ENCODE data around the gene LTF. TPM values are rescaled to one million over a fixed set of nuclear protein-coding genes. Genes with fewer than 3 reads are reported as not detected.

LTF gene
- total and polyA plus RNA-seq, 2 of the 13 experiments (the other 11 are each of a cell fraction or from before 2014, with no cell fraction given), result not detected

DNA sequence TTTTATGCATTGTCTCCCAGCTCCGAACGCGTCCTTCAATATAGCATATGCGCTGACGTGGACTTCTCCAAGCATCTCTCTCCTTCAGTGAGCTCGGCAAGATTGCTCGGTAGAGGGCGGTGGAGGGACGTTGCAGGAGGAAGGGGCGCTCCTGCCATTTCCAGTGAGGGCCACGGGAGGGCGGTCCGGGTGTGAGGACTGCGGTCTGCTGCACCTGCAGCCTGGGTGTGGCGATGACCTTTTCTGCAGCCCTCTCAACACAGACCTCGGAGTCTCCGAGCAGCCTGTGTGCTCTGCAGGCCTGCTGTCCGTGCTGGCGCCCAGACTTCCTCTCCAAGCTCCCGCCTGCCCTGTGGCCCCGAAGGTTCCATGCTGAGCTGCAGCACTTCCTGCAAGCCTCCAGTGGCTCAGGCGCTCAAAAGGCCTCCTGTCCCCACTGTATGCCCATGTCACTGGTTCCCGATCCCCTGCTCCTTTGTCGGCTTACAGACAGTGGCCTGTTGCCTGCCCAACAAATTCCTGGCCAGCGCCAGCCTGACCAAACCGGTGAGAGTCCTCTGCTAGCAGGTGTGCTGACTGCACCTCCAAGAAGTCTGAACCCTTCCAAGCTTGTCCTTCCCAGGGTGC lies 24.1 kb upstream of the LTF start (continued):
- TF ChIP-seq, protein P1, sequence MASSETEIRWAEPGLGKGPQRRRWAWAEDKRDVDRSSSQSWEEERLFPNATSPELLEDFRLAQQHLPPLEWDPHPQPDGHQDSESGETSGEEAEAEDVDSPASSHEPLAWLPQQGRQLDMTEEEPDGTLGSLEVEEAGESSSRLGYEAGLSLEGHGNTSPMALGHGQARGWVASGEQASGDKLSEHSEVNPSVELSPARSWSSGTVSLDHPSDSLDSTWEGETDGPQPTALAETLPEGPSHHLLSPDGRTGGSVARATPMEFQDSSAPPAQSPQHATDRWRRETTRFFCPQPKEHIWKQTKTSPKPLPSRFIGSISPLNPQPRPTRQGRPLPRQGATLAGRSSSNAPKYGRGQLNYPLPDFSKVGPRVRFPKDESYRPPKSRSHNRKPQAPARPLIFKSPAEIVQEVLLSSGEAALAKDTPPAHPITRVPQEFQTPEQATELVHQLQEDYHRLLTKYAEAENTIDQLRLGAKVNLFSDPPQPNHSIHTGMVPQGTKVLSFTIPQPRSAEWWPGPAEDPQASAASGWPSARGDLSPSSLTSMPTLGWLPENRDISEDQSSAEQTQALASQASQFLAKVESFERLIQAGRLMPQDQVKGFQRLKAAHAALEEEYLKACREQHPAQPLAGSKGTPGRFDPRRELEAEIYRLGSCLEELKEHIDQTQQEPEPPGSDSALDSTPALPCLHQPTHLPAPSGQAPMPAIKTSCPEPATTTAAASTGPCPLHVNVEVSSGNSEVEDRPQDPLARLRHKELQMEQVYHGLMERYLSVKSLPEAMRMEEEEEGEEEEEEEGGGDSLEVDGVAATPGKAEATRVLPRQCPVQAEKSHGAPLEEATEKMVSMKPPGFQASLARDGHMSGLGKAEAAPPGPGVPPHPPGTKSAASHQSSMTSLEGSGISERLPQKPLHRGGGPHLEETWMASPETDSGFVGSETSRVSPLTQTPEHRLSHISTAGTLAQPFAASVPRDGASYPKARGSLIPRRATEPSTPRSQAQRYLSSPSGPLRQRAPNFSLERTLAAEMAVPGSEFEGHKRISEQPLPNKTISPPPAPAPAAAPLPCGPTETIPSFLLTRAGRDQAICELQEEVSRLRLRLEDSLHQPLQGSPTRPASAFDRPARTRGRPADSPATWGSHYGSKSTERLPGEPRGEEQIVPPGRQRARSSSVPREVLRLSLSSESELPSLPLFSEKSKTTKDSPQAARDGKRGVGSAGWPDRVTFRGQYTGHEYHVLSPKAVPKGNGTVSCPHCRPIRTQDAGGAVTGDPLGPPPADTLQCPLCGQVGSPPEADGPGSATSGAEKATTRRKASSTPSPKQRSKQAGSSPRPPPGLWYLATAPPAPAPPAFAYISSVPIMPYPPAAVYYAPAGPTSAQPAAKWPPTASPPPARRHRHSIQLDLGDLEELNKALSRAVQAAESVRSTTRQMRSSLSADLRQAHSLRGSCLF (CRISPR knock-in tag; IDR thresholded peaks at IDR 0.05; ENCODE audit: borderline replicate concordance), result no peak
- TF ChIP-seq ZSCAN22 (CRISPR knock-in tag; IDR thresholded peaks at IDR 0.05) (no peak), SP5 (CRISPR knock-in tag; IDR thresholded peaks at IDR 0.05; ENCODE audit: borderline replicate concordance, low read depth) (no peak), NFE2 (CRISPR knock-in tag; IDR thresholded peaks at IDR 0.05) (no peak), ZNF629 (CRISPR knock-in tag; conservative IDR thresholded peaks at IDR 0.05) (no peak), MBD4 (IDR thresholded peaks at IDR 0.05; ENCODE audit: borderline replicate concordance, low read length) (no peak), SNRNP70 (IDR thresholded peaks at IDR 0.05; ENCODE audit: low read depth, low read length) (no peak), ZNF790 (CRISPR knock-in tag; IDR thresholded peaks at IDR 0.05; ENCODE audit: borderline replicate concordance) (no peak), ZSCAN20 (CRISPR knock-in tag; IDR thresholded peaks at IDR 0.05; ENCODE audit: borderline replicate concordance) (no peak), ZNF713 (CRISPR knock-in tag; IDR thresholded peaks at IDR 0.05) (no peak), ETV5 (CRISPR knock-in tag; IDR thresholded peaks at IDR 0.05; ENCODE audit: borderline replicate concordance) (no peak), CSRNP2 (CRISPR knock-in tag; conservative IDR thresholded peaks at IDR 0.05; ENCODE audit: low read depth) (no peak)
- TF ChIP-seq, protein P2, sequence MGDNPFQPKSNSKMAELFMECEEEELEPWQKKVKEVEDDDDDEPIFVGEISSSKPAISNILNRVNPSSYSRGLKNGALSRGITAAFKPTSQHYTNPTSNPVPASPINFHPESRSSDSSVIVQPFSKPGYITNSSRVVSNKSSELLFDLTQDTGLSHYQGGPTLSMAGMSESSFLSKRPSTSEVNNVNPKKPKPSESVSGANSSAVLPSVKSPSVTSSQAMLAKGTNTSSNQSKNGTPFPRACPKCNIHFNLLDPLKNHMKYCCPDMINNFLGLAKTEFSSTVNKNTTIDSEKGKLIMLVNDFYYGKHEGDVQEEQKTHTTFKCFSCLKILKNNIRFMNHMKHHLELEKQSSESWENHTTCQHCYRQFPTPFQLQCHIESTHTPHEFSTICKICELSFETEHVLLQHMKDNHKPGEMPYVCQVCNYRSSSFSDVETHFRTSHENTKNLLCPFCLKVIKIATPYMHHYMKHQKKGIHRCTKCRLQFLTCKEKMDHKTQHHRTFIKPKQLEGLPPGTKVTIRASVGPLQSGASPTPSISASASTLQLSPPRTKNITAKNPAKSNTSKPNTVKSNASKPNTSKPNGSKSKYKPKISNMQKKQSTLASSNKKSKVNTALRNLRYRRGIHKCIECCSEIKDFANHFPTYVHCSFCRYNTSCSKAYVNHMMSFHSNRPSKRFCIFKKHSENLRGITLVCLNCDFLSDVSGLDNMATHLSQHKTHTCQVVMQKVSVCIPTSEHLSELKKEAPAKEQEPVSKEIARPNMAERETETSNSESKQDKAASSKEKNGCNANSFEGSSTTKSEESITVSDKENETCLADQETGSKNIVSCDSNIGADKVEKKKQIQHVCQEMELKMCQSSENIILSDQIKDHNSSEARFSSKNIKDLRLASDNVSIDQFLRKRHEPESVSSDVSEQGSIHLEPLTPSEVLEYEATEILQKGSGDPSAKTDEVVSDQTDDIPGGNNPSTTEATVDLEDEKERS (CRISPR knock-in tag; IDR thresholded peaks at IDR 0.05), result no peak
- TF ChIP-seq, protein P3, sequence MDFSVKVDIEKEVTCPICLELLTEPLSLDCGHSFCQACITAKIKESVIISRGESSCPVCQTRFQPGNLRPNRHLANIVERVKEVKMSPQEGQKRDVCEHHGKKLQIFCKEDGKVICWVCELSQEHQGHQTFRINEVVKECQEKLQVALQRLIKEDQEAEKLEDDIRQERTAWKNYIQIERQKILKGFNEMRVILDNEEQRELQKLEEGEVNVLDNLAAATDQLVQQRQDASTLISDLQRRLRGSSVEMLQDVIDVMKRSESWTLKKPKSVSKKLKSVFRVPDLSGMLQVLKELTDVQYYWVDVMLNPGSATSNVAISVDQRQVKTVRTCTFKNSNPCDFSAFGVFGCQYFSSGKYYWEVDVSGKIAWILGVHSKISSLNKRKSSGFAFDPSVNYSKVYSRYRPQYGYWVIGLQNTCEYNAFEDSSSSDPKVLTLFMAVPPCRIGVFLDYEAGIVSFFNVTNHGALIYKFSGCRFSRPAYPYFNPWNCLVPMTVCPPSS (IDR thresholded peaks at IDR 0.05), result no peak
- TF ChIP-seq, protein P4, sequence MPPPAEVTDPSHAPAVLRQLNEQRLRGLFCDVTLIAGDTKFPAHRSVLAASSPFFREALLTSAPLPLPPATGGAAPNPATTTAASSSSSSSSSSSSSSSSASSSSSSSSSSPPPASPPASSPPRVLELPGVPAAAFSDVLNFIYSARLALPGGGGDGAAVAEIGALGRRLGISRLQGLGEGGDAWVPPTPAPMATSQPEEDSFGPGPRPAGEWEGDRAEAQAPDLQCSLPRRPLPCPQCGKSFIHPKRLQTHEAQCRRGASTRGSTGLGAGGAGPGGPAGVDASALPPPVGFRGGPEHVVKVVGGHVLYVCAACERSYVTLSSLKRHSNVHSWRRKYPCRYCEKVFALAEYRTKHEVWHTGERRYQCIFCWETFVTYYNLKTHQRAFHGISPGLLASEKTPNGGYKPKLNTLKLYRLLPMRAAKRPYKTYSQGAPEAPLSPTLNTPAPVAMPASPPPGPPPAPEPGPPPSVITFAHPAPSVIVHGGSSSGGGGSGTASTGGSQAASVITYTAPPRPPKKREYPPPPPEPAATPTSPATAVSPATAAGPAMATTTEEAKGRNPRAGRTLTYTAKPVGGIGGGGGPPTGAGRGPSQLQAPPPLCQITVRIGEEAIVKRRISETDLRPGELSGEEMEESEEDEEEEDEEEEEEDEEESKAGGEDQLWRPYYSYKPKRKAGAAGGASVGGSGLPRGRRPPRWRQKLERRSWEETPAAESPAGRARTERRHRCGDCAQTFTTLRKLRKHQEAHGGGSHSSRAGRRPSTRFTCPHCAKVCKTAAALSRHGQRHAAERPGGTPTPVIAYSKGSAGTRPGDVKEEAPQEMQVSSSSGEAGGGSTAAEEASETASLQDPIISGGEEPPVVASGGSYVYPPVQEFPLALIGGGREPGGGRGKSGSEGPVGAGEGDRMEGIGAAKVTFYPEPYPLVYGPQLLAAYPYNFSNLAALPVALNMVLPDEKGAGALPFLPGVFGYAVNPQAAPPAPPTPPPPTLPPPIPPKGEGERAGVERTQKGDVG (CRISPR knock-in tag; IDR thresholded peaks at IDR 0.05; ENCODE audit: borderline replicate concordance), result no peak

Measured in HepG2 (cell line).